ACHN (cell line): ENCODE results near the gene GJC3.
"Not testable (repeated sequence)": the region's sequence is repeated elsewhere in the genome, so short reads cannot be mapped to it uniquely, and the experiment has no call there.

Experiments used
- DNase-seq: peaks from one replicate; pipeline ENCODE4 v3.0.0-alpha.2; 2015
- in situ Hi-C: cut with HindIII; loops from 2 replicates; pipeline ENCODE4 v1.10.0; 2017; ENCODE audit warnings: low sequenced_read_pairs, low pct_ligation_motif_present, low pct_unique_long_range_greater_than_20kb

GJC3 gene, protein sequence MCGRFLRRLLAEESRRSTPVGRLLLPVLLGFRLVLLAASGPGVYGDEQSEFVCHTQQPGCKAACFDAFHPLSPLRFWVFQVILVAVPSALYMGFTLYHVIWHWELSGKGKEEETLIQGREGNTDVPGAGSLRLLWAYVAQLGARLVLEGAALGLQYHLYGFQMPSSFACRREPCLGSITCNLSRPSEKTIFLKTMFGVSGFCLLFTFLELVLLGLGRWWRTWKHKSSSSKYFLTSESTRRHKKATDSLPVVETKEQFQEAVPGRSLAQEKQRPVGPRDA

DNA sequence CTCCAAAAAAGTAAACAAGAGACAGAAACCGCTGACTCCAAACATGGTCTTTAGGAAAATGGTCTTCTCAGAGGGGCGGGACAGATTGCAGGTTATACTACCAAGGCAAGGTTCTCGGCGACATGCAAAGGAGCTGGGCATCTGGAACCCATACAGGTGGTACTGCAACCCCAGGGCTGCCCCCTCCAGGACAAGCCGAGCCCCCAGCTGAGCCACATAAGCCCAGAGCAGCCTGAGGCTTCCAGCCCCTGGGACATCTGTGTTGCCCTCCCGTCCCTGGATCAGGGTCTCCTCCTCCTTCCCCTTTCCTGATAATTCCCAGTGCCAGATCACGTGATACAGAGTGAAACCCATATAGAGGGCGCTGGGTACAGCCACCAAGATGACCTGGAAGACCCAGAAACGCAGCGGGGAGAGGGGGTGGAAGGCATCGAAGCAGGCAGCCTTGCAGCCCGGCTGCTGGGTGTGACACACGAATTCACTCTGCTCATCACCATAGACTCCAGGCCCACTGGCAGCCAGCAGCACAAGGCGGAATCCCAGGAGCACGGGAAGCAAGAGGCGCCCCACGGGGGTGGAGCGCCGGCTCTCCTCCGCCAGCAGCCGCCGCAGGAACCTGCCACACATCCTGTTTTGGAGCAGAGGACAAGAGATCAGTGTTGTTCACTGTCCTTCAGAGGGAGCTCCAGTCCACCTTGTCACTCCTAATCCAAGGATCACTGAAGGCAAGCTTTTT, at the start of gene GJC3:
Gene GJC3 (minus strand): TSS at position 627 of the 736 bp plus-strand sequence. CDS start 0 bp downstream, at position 627.
- in situ Hi-C loops: loop anchor here (10.0 kb wide), 1 partner anchor 66 kb away; no protein-coding TSS in a partner anchor

DNA sequence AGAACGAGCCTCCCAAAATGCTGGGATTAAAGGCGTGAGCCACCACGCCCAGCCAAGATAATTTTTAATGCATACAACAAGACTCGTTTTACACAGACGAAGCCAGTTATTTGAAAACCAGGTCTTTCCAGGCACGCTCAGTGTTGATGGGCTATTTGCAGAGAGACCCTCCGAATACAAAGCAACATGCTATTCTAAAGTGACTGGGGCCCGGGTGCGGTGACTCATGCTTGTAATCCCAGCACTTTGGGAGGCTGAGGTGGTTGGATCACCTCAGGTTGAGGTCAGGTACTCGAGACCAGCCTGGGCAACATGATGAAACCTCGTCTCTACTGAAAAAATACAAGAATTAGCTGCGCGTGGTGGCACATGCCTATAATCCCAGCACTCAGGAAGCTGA, 47.2 kb upstream of the GJC3 start:
- in situ Hi-C loops: no loop called here
- no peak for DNase-seq

More for the DNA sequence above, at the start of gene GJC3:
- DNase-seq: peak; percentile 80

DNA sequence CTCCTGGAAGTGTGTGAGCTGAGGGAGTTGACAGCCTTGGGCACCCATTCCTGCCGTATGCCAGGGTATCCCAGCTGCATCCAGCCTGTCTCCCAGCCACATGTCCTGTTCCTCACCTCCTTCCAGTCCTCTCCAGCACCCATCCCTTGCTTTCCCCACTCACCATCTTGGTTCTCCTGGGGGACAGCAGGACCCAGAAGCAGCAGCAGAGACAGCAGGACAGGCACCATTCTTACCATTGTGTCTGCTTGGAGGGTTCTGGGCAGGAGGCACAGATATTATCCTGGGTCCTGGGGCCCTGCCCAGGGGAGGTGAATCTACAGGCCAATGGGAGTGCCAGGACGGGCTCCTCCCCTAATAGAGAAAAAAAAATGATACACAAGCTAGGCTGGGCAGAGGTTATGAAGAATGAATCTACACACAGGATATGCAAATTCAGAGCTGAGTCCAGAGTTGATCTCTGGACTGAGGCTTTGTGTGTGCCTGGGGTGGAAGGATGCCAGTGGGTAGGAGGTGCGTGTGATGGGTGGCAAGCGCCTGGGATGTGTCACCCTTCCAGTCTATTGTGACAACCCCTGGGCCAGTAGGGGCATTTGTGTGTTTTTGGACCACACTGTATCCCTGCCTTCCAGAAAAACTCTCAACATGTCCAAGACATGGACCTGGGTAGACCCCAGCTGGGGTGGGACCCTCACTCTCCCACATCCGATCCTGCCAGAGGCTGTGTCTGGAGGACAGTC, 46.5 kb upstream of the GJC3 start, which contains the start of gene AZGP1:
Gene AZGP1 (minus strand): TSS at position 250 of the 740 bp plus-strand sequence. CDS start 11 bp downstream, at position 239.
- no peak for DNase-seq
- in situ Hi-C loops: no loop called here

DNA sequence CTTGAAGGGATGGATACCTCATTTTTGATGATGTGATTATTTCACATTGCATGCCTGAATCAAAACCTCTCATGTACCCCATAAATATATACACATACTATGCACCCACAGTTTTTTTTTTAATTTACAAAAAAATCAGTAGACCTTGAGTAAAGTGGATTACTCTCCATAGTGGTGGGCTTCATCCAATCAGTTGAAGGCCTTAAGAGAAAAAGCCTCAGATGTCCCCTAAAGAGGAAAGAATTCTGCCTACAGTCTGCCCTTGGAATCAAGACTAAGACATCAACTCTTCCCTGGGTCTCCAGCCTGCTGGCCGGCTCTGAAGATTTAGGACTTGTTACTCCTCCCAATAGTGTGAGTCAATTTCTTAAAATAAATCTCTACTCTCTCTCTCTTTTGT, 45.3 kb upstream of the GJC3 start:
- in situ Hi-C loops: no loop called here
- DNase-seq: no peak

DNA sequence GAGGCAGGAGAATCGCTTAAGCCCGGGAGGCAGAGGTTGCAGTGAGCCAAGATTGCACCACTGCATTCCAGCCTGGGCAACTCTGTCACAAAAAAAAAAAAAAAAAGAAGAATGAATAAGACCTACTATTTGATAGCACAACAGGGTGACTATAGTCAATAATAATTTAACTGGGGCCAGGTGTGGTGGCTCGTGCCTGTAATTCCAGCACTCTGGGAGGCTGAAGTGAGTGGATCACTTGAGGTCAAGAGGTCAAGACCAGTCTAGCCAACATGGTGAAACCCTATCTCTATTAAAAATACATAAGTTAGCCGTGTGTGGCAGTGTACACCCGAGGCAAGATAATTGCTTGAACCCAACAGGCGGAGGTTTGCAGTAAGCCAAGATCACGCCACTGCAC, 44.4 kb upstream of the GJC3 start:
- in situ Hi-C loops: not testable (repeated sequence)

DNA sequence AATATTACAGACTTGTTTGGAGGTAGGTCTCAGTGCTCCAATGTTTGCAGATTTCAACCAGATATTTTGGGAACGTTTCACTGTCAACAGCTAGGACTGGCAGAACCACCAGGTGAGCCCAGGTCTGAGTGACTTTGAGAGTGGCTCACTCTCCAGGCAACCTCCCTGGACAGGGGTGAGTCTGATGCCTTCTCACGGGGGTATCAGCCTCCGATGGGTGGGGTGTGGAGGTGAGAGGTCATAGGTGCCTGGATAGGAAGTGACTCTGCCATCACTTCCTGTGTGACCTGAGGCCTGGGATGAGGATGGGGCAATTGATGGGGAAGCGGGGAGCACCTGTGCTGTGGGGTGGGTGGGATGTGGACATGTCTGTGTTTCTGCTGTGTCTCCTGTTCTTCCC, 41.8 kb upstream of the GJC3 start:
- DNase-seq: no peak
- in situ Hi-C loops: no loop called here

More for the DNA sequence above, 44.4 kb upstream of the GJC3 start:
- DNase-seq: not testable (repeated sequence)

DNA sequence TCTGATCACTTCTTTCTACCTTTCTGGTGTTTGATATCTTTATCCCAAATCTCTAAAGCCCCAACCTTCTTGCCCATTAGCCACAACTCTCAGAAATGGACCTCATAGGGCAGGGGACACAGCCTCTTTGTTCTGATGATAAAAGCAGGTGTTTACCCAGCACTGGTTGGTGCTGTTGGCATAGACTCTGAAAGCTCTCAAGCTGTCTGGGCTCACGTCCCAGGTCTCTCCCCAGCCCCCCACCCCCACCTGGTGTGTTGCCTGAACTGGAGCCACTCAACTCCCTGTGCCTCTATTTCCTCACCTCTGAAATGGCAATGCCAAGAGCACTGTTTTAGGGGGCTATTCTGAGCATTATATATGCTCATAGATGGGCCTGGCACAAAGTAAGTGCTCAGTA, 40.4 kb upstream of the GJC3 start:
- DNase-seq, in situ Hi-C loops: not testable (repeated sequence)

DNA sequence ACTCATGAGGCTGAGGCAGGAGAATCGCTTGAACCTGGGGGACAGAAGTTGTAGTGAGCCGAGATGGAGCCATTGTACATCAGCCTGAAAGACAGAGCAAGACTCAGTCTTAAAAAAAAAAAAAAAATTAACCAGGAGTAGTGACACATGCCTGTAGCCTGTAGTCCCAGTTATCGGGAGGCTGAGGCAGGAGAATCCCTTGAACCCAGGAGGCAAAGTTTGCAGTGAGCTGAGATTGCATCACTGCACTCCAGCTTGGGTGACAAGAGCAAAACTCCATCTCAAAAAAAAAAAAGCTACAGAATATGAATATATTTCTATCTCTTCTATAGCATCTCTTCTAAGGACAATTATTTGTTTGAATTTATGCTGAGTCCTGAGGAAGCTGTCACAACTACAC, 39.9 kb upstream of the GJC3 start:
- DNase-seq: no peak
- in situ Hi-C loops: no loop called here

DNA sequence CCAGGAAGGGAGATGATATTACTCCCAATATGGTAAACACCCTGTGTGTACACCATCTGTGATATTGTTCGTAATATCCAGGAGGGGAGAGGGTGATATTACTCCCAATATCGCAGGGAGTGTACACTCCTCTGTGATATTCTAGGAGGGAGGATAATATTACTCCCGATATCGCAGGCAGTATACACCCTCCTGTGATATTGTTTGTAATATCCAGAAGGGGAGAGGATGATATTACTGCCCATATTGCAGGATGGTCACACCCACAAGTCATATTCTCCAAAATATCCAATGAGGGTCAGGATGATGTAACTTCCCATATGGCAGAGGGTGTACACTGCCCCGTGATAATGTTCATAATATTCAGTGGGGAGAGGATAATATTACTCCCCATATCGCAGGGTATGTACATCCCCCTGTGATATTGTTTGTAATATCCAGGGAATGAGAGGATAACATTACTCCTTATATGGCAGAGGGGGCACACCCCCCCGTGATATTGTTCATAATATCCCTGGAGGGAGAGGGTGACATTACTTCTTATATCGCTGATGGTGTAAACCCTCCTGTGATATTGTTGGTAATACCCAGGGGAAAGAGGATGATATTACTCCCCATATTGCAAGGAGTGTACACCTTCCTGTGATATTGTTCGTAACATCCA, 29.3 kb upstream of the GJC3 start:
- DNase-seq: no peak
- in situ Hi-C loops: no loop called here

DNA sequence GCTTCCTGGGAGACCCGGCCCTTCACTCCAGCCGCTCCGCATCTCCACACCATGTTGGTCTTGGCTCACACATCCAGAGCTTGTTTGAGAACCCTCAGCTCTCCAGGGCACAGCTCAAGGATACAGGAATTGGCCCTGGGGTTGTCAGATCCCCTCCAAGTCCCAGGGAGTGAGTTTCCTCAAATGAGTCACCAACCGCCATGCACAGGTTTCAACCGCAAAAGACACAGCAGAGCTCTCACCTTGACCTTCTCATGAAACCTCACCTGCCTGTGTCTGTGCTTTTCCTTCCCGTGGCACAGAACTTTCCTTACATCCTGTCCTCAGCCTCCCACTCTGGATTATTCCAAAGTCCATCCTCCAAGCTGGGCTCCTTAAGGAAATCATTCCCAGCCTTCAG, 25.8 kb upstream of the GJC3 start:
- no peak for DNase-seq
- in situ Hi-C loops: no loop called here

DNA sequence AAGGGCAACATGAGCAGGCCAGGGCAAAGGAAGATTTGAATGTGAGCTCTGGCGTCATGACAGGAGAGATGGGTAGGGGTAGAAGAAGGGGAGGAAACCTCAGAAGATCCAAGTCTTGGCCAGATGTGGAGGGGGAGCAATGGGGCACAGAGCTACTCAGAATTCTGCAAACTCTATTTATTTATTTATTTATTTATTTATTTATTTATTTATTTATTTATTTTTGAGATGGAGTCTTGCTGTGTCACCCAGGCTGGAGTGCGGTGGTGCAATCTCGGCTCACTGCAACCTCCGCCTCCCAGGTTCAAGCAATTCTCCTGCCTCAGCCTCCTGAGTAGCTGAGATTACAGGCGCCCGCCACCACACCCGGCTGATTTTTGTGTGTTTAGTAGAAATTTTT, 25.2 kb upstream of the GJC3 start:
- in situ Hi-C loops, DNase-seq: not testable (repeated sequence)

DNA sequence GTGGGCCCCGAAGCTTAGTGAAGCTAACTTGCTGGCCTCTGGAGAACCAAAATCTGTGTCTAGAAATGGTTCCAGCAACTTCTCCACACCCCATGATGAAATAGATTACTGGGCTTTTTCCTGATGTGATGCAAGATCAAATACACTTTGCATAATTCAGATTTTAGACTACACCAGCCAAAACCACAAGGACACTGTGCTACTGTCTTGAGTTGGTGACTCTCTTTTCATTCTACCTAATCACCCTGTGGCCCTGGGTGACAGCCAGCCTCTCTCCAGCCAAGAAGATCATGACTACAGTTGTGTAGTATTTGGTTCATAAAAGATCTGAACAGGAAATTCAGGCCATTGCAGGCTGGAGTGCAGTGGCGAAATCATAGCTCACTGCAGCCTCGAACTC, 24.2 kb upstream of the GJC3 start:
- in situ Hi-C loops: no loop called here
- no peak for DNase-seq

DNA sequence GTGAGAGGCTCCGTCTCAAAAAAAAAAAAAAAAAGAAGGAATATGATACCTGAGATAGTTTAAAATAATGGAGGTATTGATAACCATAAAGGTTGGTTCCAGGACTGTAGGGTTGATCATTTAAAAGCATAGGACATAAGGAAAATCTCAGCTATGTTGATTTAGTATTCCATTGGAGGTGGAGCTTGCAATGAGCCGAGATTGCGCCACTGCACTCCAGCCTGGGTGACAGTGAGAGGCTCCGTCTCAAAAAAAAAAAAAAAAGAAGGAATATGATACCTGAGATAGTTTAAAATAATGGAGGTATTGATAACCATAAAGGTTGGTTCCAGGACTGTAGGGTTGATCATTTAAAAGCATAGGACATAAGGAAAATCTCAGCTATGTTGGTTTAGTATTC, 23.2 kb upstream of the GJC3 start:
- in situ Hi-C loops, DNase-seq: not testable (repeated sequence)

DNA sequence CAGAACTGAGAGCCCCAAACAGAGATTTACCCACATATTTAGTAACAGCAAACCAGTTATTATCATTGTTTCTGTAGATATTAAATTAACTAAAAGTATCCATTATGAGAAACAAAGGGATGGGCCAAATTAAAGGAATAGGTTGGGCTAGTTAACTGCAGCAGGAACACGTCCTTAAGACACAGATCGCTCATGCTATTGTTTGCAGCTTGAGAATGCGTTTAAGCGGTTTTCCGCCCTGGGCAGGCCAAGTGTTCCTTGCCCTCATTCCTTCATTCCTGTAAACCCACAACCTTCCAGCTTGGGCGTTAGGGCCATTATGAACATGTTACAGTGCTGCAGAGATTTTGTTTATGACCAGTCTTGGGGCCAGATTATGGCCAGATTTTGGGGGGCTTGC, 21.4 kb upstream of the GJC3 start:
- in situ Hi-C loops, DNase-seq: not testable (repeated sequence)

DNA sequence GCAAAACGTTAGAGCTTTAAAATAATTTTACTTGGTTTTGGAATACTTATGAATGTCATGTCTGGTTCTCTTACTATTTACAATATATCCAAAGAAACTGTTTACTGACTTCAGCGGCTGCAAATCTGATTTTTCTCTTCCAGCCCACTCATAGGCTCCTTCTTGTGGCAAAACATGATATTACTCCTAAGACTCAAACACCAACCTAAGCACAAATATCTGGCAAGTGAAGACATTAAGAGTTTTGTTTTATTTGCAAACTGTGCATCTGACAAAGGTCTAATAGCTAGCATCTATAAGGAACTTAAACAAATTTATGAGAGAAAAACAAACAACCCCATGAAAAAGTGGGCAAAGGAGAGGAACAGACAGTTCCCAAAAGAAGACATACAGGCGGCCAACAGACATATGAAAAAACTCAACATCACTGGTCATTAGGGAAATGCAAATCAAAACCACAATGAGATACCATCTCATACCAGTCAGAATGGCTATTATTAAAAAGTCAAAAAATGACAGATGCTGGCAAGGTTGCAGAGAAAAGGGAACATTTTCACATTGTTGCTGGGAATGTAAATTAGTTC, 20.3 kb upstream of the GJC3 start:
- DNase-seq: peak; percentile 35
- in situ Hi-C loops: no loop called here

DNA sequence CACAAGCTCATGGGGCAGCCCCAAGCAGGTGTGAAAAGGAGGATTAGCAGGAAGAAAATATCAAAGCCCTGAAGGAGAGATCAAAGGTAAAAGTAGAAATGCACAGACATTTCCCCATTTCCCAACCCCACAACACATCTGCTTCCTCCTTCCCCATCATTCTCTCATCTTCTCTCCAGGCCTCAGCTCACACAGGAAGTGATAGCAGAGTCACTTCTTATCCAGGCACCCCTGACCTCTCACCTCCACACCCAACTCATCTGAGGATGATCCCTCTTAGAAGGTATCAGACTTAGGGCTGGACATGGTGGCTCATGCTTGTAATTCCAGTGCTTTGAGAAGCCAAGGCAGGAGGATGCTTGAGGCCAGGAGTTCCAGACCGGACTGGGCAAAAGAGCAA, 18.2 kb upstream of the GJC3 start:
- in situ Hi-C loops: no loop called here
- no peak for DNase-seq

DNA sequence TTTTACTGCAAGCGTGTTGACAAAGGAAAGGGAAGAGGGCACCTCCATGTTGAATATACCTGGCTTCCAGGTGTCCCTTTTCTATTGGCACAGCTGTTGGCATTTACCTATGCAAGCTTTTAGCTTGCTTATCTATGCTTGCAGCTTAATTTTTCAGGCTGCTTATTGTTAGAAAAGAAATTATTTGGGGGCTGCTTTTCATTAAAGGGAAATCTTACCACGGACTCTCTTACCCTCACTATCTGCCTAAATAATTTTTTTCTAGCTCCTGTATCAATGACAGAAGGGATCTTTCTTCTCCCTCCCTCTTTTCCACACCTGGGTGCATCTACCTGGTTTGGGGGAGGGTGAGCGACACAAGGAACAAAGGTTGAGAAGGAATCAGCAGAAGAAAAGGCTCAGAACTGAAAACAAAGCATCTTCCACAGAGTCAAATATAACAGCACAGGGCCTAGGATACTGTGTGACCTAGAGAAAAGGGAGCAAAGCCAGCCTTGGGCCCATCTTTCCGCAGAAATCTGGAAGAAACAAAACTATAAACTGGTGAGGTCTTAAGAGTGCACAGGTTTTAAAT, 15.2 kb upstream of the GJC3 start:
- in situ Hi-C loops: no loop called here
- no peak for DNase-seq
